ENCODE data around the gene STOX2. TPM values are rescaled to one million over a fixed set of nuclear protein-coding genes. Genes with fewer than 3 reads are reported as not detected.

STOX2 gene
- total and polyA plus RNA-seq, 2 donors (not counting 3 experiments of a cell fraction or from before 2014, with no cell fraction given): 0.03 to 0.24 TPM

DNA sequence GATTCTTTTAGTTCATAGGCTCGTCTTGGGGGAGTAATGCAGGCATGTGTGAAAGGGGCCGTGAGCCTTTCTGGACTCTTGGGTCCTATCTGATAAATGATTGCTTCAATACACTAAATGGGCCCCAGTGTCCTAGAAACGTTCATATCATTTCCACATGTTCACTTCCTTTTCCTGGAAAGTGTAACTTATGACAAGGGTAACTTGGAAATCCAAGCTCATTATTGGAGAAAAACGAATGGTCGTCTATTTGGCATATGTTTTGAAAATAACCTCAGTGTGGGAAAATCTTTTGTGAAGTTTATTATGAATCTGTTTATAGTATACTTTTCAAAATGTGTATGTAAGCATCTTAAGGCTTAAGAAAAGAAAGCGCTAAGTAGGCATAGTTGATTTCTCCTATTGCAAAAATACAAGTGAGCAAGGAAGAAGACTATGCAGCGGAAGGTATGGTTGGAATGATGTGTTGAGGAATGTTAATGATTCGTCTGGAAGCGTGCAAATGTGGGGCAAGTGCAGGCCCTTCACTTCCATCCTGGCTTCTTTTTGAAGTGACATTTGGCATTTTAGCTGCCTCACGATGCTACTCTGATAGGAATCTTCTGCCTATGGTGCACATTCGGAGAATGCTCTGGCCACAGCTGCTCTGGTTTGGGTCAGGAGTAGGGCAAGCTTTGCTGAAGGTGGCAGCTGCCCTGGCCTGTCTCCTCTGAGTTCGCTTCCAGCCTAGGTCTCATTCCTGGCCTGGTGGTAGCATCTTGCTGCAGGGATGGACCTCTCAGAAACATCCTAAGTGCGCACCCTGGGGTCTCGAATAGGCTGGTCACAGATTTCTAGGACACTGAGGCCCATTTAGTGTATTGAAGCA, 49.5 kb upstream of the STOX2 start:
- intact Hi-C loops (cut with micrococcal nuclease) (no loop called here), dilution Hi-C loops (cut with MboI; ENCODE audit: extremely low pct_ligation_motif_present, low sequenced_read_pairs) (no loop called here)
- Histone ChIP-seq H3K36me3 (ENCODE audit: control insufficient read depth in 2 of 2, extremely low read depth in 1 of 2, insufficient read depth in 2 of 2, low read length in 2 of 2) (no peaks in the 10 kb centered on the region), H2AFZ (ENCODE audit: low read depth, low read length) (no peak overlapping the region), H3K4me1 (ENCODE audit: control insufficient read depth, extremely low read depth, insufficient read depth, low read length) (no peaks in the 10 kb centered on the region), H3K9ac (replicated peaks; ENCODE audit: extremely low read depth, insufficient read depth, low read length) (no peak overlapping the region), H3K27ac (ENCODE audit: insufficient read depth, low read depth, low read length) (no peak overlapping the region), H3K9me1 (replicated peaks; ENCODE audit: control insufficient read depth, extremely low read depth, insufficient read depth, low read length) (no peaks in the 10 kb centered on the region), H3K4me3 (replicated peaks in 1 of 3; ENCODE audit: insufficient read depth in 1 of 3, low read depth in 1 of 3, low read length in 3 of 3) (no peak overlapping the region), H3K9me3 (replicated peaks; ENCODE audit: control insufficient read depth, insufficient read depth, low read length) (no peaks in the 10 kb centered on the region), H3K79me2 (ENCODE audit: control insufficient read depth, insufficient read depth, low read length) (no peaks in the 10 kb centered on the region), H3K4me2 (ENCODE audit: insufficient read depth, low read length) (no peak overlapping the region), H4K20me1 (replicated peaks; ENCODE audit: control insufficient read depth, extremely low read depth, insufficient read depth, low read length) (no peaks in the 10 kb centered on the region), H3K27me3 (ENCODE audit: control insufficient read depth in 2 of 2, insufficient read depth in 2 of 2, low read length in 2 of 2) (no peaks in the 10 kb centered on the region)
- no peak for FAIRE-seq
- no peak for DNase-seq (ENCODE audit: low read depth, low spot score)
- TF ChIP-seq FOS (IDR thresholded peaks at IDR 0.05; ENCODE audit: borderline replicate concordance, insufficient read depth, low read length) (no peak), POLR2A (IDR thresholded peaks at IDR 0.05; ENCODE audit: low read depth, low read length) (no peak)
- BruUV-seq (replicated peaks): no TSS peak
- POLR2A ChIA-PET: no interaction called here
- CTCF ChIA-PET: no interaction called here

DNA sequence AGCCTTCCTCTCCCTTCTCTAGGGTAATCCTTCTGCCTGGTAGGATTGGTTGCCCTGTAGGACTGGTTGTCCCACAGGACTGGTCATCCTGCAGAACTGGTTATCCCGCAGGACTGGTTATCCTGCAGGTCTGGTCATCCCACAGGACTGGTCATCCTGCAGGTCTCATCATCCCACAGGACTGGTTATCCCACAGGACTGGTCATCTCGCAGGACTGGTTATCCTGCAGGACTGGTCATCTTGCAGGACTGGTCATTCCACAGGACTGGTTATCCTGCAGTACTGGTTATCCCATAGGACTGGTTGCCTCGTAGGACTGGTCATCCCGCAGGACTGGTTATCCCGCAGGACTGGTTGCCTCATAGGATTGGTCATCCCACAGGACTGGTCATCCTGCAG, 48.1 kb upstream of the STOX2 start:
- no peak overlapping the region for H3K4me2 ChIP-seq (ENCODE audit: insufficient read depth, low read length)
- H3K9ac ChIP-seq (replicated peaks; ENCODE audit: extremely low read depth, insufficient read depth, low read length): no peak overlapping the region
- no peak overlapping the region for H3K27ac ChIP-seq (ENCODE audit: insufficient read depth, low read depth, low read length)
- intact Hi-C loops (cut with micrococcal nuclease): no loop called here
- no TSS peak for BruUV-seq (replicated peaks)
- TF ChIP-seq JUN (IDR thresholded peaks at IDR 0.05; ENCODE audit: borderline replicate concordance, insufficient read depth, insufficient read length, low read depth) (no peak), EZH2 (IDR thresholded peaks at IDR 0.05; ENCODE audit: borderline replicate concordance, low read depth, low read length, severe bottlenecking) (no peak), MYC (IDR thresholded peaks at IDR 0.05; ENCODE audit: low read depth, low read length) (no peak), POLR2A (IDR thresholded peaks at IDR 0.05; ENCODE audit: low read depth, low read length) (no peak), GATA2 (IDR thresholded peaks at IDR 0.05; ENCODE audit: insufficient read depth, insufficient read length, low read depth, low read length) (no peak), FOS (IDR thresholded peaks at IDR 0.05; ENCODE audit: borderline replicate concordance, insufficient read depth, low read length) (no peak), POLR2AphosphoS5 (IDR thresholded peaks at IDR 0.05; ENCODE audit: insufficient read depth, low read depth, low read length) (no peak)
- TF ChIP-seq, protein P1, sequence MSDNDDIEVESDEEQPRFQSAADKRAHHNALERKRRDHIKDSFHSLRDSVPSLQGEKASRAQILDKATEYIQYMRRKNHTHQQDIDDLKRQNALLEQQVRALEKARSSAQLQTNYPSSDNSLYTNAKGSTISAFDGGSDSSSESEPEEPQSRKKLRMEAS (IDR thresholded peaks at IDR 0.05; ENCODE audit: insufficient read depth, insufficient read length): no peak
- TF ChIP-seq, protein P2, sequence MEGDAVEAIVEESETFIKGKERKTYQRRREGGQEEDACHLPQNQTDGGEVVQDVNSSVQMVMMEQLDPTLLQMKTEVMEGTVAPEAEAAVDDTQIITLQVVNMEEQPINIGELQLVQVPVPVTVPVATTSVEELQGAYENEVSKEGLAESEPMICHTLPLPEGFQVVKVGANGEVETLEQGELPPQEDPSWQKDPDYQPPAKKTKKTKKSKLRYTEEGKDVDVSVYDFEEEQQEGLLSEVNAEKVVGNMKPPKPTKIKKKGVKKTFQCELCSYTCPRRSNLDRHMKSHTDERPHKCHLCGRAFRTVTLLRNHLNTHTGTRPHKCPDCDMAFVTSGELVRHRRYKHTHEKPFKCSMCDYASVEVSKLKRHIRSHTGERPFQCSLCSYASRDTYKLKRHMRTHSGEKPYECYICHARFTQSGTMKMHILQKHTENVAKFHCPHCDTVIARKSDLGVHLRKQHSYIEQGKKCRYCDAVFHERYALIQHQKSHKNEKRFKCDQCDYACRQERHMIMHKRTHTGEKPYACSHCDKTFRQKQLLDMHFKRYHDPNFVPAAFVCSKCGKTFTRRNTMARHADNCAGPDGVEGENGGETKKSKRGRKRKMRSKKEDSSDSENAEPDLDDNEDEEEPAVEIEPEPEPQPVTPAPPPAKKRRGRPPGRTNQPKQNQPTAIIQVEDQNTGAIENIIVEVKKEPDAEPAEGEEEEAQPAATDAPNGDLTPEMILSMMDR (IDR thresholded peaks at IDR 0.05; ENCODE audit: extremely low read depth in 1 of 2, insufficient read depth in 1 of 2, low read depth in 1 of 2, low read length in 2 of 2): no peak
- ChIA-PET CTCF (no interaction called here), POLR2A (no interaction called here)
- FAIRE-seq: no peak
- dilution Hi-C loops (cut with MboI; ENCODE audit: extremely low pct_ligation_motif_present, low sequenced_read_pairs): no loop called here
- no peaks in the 10 kb centered on the region for H3K36me3 ChIP-seq (ENCODE audit: control insufficient read depth in 2 of 2, extremely low read depth in 1 of 2, insufficient read depth in 2 of 2, low read length in 2 of 2)
- no peaks in the 10 kb centered on the region for H4K20me1 ChIP-seq (replicated peaks; ENCODE audit: control insufficient read depth, extremely low read depth, insufficient read depth, low read length)
- H3K79me2 ChIP-seq (ENCODE audit: control insufficient read depth, insufficient read depth, low read length): no peaks in the 10 kb centered on the region
- no peak overlapping the region for H3K4me3 ChIP-seq (replicated peaks in 1 of 3; ENCODE audit: insufficient read depth in 1 of 3, low read depth in 1 of 3, low read length in 3 of 3)
- H3K4me1 ChIP-seq (ENCODE audit: control insufficient read depth, extremely low read depth, insufficient read depth, low read length): no peaks in the 10 kb centered on the region
- H3K9me3 ChIP-seq (replicated peaks; ENCODE audit: control insufficient read depth, insufficient read depth, low read length): no peaks in the 10 kb centered on the region
- no peak overlapping the region for H2AFZ ChIP-seq (ENCODE audit: low read depth, low read length)
- DNase-seq (ENCODE audit: low read depth, low spot score): no peak
- H3K9me1 ChIP-seq (replicated peaks; ENCODE audit: control insufficient read depth, extremely low read depth, insufficient read depth, low read length): no peaks in the 10 kb centered on the region
- no peaks in the 10 kb centered on the region for H3K27me3 ChIP-seq (ENCODE audit: control insufficient read depth in 2 of 2, insufficient read depth in 2 of 2, low read length in 2 of 2)
